NCI-H345 (cell line): Measurements from ENCODE around the gene PRR13.
"Not testable (repeated sequence)": the region's sequence is repeated elsewhere in the genome, so short reads cannot be mapped to it uniquely, and the experiment has no call there.

Source experiments
- DNase-seq: peaks from one replicate; lab custom pipeline; 2025; lab: John Stamatoyannopoulos, UW

The PRR13 gene

GRCh38 chr12:53441040-53441833 lies at the start of gene PRR13:
TSS of gene PRR13 (plus strand) at chr12:53441734. CDS start at chr12:53442715, 981 bp downstream.
- peak; percentile 99 for DNase-seq

GRCh38 chr12:53399896-53400295 lies 41.6 kb upstream of the PRR13 start:
- no peak for DNase-seq

- not testable (repeated sequence) for DNase-seq
Measured at GRCh38 chr12:53402351-53402750, 39.2 kb upstream of the PRR13 start.

- DNase-seq, result no peak
Measured at GRCh38 chr12:53402871-53403270, 38.7 kb upstream of the PRR13 start.

GRCh38 chr12:53410951-53411350 lies 30.6 kb upstream of the PRR13 start:
- DNase-seq, result no peak

- no peak for DNase-seq
Measured at GRCh38 chr12:53413485-53414204, 27.9 kb upstream of the PRR13 start.

GRCh38 chr12:53414756-53415417 lies 26.6 kb upstream of the PRR13 start:
- no peak for DNase-seq

- DNase-seq, result not testable (repeated sequence)
Measured at GRCh38 chr12:53415752-53416389, 25.7 kb upstream of the PRR13 start.

- DNase-seq, result not testable (repeated sequence)
Measured at GRCh38 chr12:53417291-53417816, 24.2 kb upstream of the PRR13 start.

- DNase-seq, result no peak
Measured at GRCh38 chr12:53418221-53418620, 23.3 kb upstream of the PRR13 start.

GRCh38 chr12:53419756-53420155 lies 21.8 kb upstream of the PRR13 start:
- no peak for DNase-seq

GRCh38 chr12:53422247-53422646 lies 19.3 kb upstream of the PRR13 start:
- DNase-seq, result not testable (repeated sequence)

GRCh38 chr12:53423597-53423996 lies 17.9 kb upstream of the PRR13 start, which contains the start of gene AMHR2:
TSS of gene AMHR2 (plus strand) at chr12:53423855. CDS start at chr12:53423935, 80 bp downstream.
- no peak for DNase-seq

- no peak for DNase-seq
Measured at GRCh38 chr12:53424626-53425514, 16.7 kb upstream of the PRR13 start.

GRCh38 chr12:53425515-53426150 lies 15.9 kb upstream of the PRR13 start:
- no peak for DNase-seq

GRCh38 chr12:53427905-53428594 lies 13.5 kb upstream of the PRR13 start:
- no peak for DNase-seq

- DNase-seq, result no peak
Measured at GRCh38 chr12:53428741-53429140, 12.8 kb upstream of the PRR13 start.

GRCh38 chr12:53430116-53430515 lies 11.4 kb upstream of the PRR13 start:
- no peak for DNase-seq

GRCh38 chr12:53431187-53431586 lies 10.3 kb upstream of the PRR13 start:
- no peak for DNase-seq

- not testable (repeated sequence) for DNase-seq
Measured at GRCh38 chr12:53435326-53435725, 6.2 kb upstream of the PRR13 start.
